AG20443 (cell line): ENCODE data around the gene ALLC.
"Not testable (repeated sequence)": the region's sequence is repeated elsewhere in the genome, so short reads cannot be mapped to it uniquely, and the experiment has no call there.

Experiments used
- DNase-seq: peaks from one replicate; pipeline ENCODE4 v3.0.0; 2012; ENCODE audit warnings: low spot score, mixed read lengths

Gene ALLC

GRCh38 chr2:3655871-3656761 lies 1.9 kb upstream of the ALLC start:
- no peak for DNase-seq

GRCh38 chr2:3656762-3657721 lies 958 bp upstream of the ALLC start:
- no peak for DNase-seq

- no peak for DNase-seq
These were observed 1.7 kb downstream of the ALLC start for GRCh38 chr2:3659447-3660432.

GRCh38 chr2:3660640-3661039 lies 2.6 kb downstream of the ALLC start:
- not testable (repeated sequence) for DNase-seq

- DNase-seq: no peak
These were observed 3.2 kb downstream of the ALLC start for GRCh38 chr2:3661149-3661660.

GRCh38 chr2:3662239-3662638 lies 4.2 kb downstream of the ALLC start:
- DNase-seq: no peak

GRCh38 chr2:3664118-3664517 lies 6.1 kb downstream of the ALLC start:
- DNase-seq: no peak

GRCh38 chr2:3664925-3665324 lies 6.9 kb downstream of the ALLC start:
- no peak for DNase-seq

- no peak for DNase-seq
These were observed 8.0 kb downstream of the ALLC start for GRCh38 chr2:3665886-3666612.

GRCh38 chr2:3666613-3666975 lies 8.6 kb downstream of the ALLC start:
- DNase-seq: no peak

- DNase-seq: no peak
These were observed 9.2 kb downstream of the ALLC start for GRCh38 chr2:3667151-3667631.

GRCh38 chr2:3669656-3670055 lies 11.7 kb downstream of the ALLC start:
- no peak for DNase-seq

- DNase-seq: no peak
These were observed 12.4 kb downstream of the ALLC start for GRCh38 chr2:3670376-3670775.

GRCh38 chr2:3670941-3671340 lies 12.9 kb downstream of the ALLC start:
- DNase-seq: no peak

- DNase-seq: no peak
These were observed 15.1 kb downstream of the ALLC start for GRCh38 chr2:3672861-3673678.

- DNase-seq: no peak
These were observed 16.3 kb downstream of the ALLC start for GRCh38 chr2:3674066-3674845.

GRCh38 chr2:3675687-3676086 lies 17.7 kb downstream of the ALLC start:
- no peak for DNase-seq

GRCh38 chr2:3677436-3677835 lies 19.4 kb downstream of the ALLC start:
- DNase-seq: no peak

GRCh38 chr2:3678212-3678611 lies 20.2 kb downstream of the ALLC start:
- no peak for DNase-seq
